ENCODE data around the gene LIMS2.

DNA sequence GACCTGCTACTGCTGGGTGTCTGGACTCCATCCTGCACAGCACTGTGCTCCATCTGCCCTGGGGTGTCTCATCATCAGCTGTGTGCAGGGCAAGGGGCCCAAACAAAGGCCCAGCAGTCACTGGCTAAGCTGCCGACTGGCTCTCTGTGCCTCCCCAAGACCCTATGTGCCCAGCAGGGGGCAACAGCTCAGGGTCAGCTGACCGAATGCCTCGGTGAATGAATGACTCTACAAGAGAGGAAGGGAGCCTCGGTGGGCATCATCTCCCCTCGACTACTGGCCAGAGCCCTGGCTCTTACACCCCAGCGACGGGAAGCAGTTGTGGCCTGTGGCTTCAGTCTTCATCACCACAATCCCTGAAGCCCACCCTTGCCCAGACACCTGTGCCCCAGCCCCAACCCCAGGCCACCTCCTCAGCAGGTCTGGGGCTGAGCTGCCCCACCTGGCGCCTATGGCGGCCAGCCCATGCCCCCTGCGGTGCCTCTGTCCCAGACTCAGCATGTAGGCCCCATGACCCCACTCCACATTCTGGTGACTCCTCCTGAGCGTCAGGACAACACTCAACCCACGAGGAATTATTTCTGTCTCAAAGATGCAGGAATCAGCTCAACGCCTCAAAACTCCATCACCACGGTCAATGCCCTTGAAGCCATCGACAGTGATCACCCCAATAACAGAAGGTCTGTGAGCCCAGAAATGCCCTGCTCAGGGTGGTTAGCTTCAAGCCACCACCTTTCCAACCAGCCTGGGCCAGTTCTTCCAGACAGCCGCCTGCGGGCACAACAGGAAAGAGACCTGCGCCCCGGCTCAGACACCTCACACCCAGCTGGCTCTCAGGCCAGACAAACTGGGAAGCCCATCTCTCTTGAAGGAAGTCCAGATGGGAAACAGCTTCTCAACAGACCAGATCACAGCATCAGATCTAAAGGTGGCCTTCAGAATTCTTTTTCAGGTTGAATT is 31.0 kb downstream of the LIMS2 start:
- TF ChIP-seq POLR2A (IDR thresholded peaks at IDR 0.05; ENCODE audit: low read length) (no peak), GATA1 (IDR thresholded peaks at IDR 0.05; ENCODE audit: low read depth, low read length) (no peak)

Data from erythroblast (primary cell).